SKM-1 treated with dmso at 0.1 percent for 144 hours (cell line): ENCODE measurements around the gene LRP10.
A peak's percentile ranks its signal among the peaks of the same experiment; 100 is the strongest.

Experiments
- DNase-seq: peaks from one replicate; lab custom pipeline; 2025; ENCODE audit not compliant: unreplicated experiment; lab: John Stamatoyannopoulos, UW

Gene LRP10

GRCh38 chr14:22864979-22865378 lies 6.6 kb upstream of the LRP10 start:
- no peak for DNase-seq

- DNase-seq: no peak
These were observed 5.8 kb upstream of the LRP10 start for GRCh38 chr14:22865424-22866405.

- no peak for DNase-seq
These were observed 4.7 kb upstream of the LRP10 start for GRCh38 chr14:22866874-22867273.

- peak; percentile 42 for DNase-seq
These were observed 723 bp upstream of the LRP10 start for GRCh38 chr14:22870811-22871223.

- peak; percentile 15 for DNase-seq
These were observed 693 bp downstream of the LRP10 start for GRCh38 chr14:22872033-22872832.

GRCh38 chr14:22872833-22873520 lies 1.4 kb downstream of the LRP10 start:
- no peak for DNase-seq

GRCh38 chr14:22875003-22875747 lies 3.6 kb downstream of the LRP10 start:
- DNase-seq: no peak

- no peak for DNase-seq
These were observed 4.3 kb downstream of the LRP10 start for GRCh38 chr14:22875748-22876319.

- no peak for DNase-seq
These were observed 5.5 kb downstream of the LRP10 start for GRCh38 chr14:22877000-22877501.

- no peak for DNase-seq
These were observed 7.0 kb downstream of the LRP10 start for GRCh38 chr14:22878271-22879246.

- DNase-seq: no peak
These were observed 10.5 kb downstream of the LRP10 start for GRCh38 chr14:22882064-22882463.

GRCh38 chr14:22882529-22883172 lies 11.1 kb downstream of the LRP10 start:
- no peak for DNase-seq

- no peak for DNase-seq
These were observed 11.8 kb downstream of the LRP10 start, which contains the start of gene REM2 for GRCh38 chr14:22883173-22883976. Gene REM2, plus strand, starts transcription at chr14:22883222. Its CDS starts 66 bp downstream, at chr14:22883288.

GRCh38 chr14:22884076-22884737 lies 12.7 kb downstream of the LRP10 start:
- DNase-seq: no peak

GRCh38 chr14:22884738-22885523 lies 13.4 kb downstream of the LRP10 start:
- no peak for DNase-seq

- no peak for DNase-seq
These were observed 14.4 kb downstream of the LRP10 start for GRCh38 chr14:22885975-22886374.
